Right atrium auricular region (tissue), 2 donors: ENCODE results near the gene FRY. TPM values are rescaled to one million over a fixed set of nuclear protein-coding genes. Genes with fewer than 3 reads are reported as not detected.

Experiments used
- DNase-seq: peaks from one replicate; pipeline ENCODE4 v3.0.0-alpha.2; 2019; ENCODE audit warnings: low spot score
- H3K27ac ChIP-seq, 2 donors: fragments of 200-600 bp; sonication (generic); 1 replicate in 1 of 2; 2 replicates in 1 of 2; pipeline ENCODE4 v1.5.1; 2016 to 2019
- H3K27me3 ChIP-seq, 2 donors: fragments of 200-600 bp; sonication (generic); one replicate each; pipeline versions ENCODE4 v1.5.1 to v1.6.0; 2017 to 2019
- H3K36me3 ChIP-seq: fragments of 200-600 bp; sonication (generic); one replicate; pipeline ENCODE4 v1.5.1; 2016
- H3K4me1 ChIP-seq, 2 donors: fragments of 200-600 bp; sonication (generic); one replicate each; pipeline versions ENCODE4 v1.5.1 to v1.6.0; 2017 to 2019
- H3K4me3 ChIP-seq, 2 donors: fragments of 200-600 bp; sonication (generic); 1 replicate in 1 of 2; 2 replicates in 1 of 2; pipeline ENCODE4 v1.5.1; 2017 to 2019; ENCODE audit warnings: mild to moderate bottlenecking in 1 of 2, moderate library complexity in 1 of 2
- H3K9me3 ChIP-seq, 2 donors: fragments of 200-600 bp; sonication (generic); one replicate each; pipeline ENCODE4 v1.5.1; 2019
- total RNA-seq, 2 donors: library from RNA; depleted of rRNA; stranded (reverse); fragments of >200 nt; gene quantifications; one replicate each; pipeline ENCODE4 v1.1.0, GENCODE V29; 2016
- TF ChIP-seq, protein P1 (sequence below), 2 donors: fragments of 200-600 bp; sonication (generic); IDR thresholded peaks; one replicate each; pipeline ENCODE4 v1.5.1; 2019; ENCODE audit warnings: antibody characterized with exemption in 2 of 2

The FRY gene
- total RNA-seq, 2 donors from 2014 or later: 94.8 to 183 TPM

DNA sequence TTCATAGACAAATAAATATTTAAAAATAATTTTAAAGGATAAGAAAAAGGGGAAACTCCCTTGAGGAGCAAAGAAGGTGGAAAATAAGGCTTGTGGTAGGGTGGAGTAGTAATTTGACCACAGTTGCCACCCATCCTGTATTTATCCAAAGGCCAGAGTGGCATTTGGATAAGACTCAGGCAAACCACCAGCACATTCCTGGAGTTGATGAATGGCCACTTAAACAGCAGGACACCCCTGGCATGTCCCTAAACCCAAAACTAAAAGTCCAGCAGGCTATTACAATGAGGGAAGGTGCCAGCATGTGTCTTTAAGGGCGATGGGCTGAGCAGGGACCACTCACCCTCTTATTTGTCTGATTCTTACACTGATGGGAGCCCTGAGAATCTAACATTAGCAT lies 9.8 kb upstream of the FRY start:
- Histone ChIP-seq H3K27me3 (no peaks in the 10 kb centered on the region), H3K4me3 (no peak overlapping the region), H3K36me3 (no peaks in the 10 kb centered on the region), H3K9me3 (no peaks in the 10 kb centered on the region), H3K27ac (peak overlapping the region; percentile 4 to 74), H3K4me1 (peaks cover 0 to 22% of the 10 kb centered on the region in 2 donors)
- DNase-seq: no peak
- TF ChIP-seq, protein P1, sequence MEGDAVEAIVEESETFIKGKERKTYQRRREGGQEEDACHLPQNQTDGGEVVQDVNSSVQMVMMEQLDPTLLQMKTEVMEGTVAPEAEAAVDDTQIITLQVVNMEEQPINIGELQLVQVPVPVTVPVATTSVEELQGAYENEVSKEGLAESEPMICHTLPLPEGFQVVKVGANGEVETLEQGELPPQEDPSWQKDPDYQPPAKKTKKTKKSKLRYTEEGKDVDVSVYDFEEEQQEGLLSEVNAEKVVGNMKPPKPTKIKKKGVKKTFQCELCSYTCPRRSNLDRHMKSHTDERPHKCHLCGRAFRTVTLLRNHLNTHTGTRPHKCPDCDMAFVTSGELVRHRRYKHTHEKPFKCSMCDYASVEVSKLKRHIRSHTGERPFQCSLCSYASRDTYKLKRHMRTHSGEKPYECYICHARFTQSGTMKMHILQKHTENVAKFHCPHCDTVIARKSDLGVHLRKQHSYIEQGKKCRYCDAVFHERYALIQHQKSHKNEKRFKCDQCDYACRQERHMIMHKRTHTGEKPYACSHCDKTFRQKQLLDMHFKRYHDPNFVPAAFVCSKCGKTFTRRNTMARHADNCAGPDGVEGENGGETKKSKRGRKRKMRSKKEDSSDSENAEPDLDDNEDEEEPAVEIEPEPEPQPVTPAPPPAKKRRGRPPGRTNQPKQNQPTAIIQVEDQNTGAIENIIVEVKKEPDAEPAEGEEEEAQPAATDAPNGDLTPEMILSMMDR (IDR thresholded peaks at IDR 0.05): no peak

DNA sequence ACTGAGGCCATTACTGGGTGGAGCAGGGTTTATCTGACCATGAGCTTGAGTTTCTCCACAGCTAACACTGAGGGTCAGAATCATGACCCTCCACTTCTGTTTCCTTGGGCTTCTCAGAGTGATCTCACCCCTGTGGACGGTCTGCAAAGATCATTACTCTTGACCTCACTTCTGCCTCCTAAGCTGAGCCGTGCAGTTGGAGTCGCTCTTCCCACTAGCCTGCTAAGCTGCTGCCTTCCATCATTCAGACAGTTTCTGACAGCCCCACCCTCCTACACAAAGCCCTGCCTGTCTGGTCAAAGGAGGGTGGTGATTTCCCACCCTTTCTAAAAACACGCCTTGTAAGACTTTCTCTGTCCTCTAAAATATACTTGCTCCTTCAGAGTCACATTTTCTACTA lies 9.3 kb upstream of the FRY start:
- H3K4me1 ChIP-seq: peaks cover 0 to 22% of the 10 kb centered on the region in 2 donors
- DNase-seq: no peak
- H3K36me3 ChIP-seq: no peaks in the 10 kb centered on the region
- H3K27me3 ChIP-seq: no peaks in the 10 kb centered on the region
- H3K4me3 ChIP-seq: no peak overlapping the region
- peak overlapping the region; percentile 4 to 74 for H3K27ac ChIP-seq
- TF ChIP-seq, protein P1 (IDR thresholded peaks at IDR 0.05): no peak
- H3K9me3 ChIP-seq: no peaks in the 10 kb centered on the region

DNA sequence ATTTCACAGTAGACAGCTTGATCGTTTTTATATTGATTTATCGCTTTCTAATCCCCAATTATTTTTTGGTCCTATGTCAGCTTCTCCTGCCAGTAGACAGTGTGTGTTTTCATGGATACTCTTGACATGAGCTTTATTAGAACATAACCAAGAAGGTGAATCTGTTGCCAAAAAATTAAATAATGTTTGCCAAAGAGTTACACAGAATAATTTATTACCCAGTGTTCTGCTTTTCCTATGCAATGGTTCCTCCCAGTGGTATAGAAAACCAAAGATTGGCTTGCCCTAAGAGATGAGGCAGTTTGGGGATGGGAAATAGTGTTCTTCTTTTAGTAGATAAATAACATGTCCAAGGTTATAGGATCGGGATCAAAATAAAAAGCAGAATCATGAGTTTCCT lies 8.5 kb upstream of the FRY start:
- TF ChIP-seq, protein P1 (IDR thresholded peaks at IDR 0.05): no peak
- peaks cover 0 to 22% of the 10 kb centered on the region in 2 donors for H3K4me1 ChIP-seq
- no peaks in the 10 kb centered on the region for H3K27me3 ChIP-seq
- no peaks in the 10 kb centered on the region for H3K36me3 ChIP-seq
- DNase-seq: no peak
- H3K9me3 ChIP-seq: no peaks in the 10 kb centered on the region
- H3K4me3 ChIP-seq: no peak overlapping the region
- peak overlapping the region in 1 of 2 donors; percentile 74 for H3K27ac ChIP-seq

DNA sequence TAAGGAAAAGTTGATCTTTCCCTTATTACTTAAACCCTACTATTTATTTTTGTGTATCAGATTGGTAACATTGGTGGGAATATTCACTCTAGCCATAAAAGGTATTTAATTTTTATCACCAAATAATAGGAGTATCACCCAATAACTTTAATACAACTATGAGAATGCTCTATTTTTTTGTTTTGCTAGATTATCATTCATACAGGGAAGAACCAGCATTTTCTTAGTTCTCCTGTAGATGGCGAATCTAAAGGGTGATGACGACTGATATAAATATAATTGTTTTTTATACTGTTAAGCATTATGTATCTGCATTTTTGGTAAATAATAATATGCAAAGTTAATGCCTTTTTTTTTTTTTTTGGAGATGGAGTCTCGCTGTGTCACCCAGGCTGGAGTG lies 7.9 kb upstream of the FRY start:
- TF ChIP-seq, protein P1 (IDR thresholded peaks at IDR 0.05): no peak
- Histone ChIP-seq H3K27ac (no peak overlapping the region), H3K27me3 (no peaks in the 10 kb centered on the region), H3K36me3 (no peaks in the 10 kb centered on the region), H3K9me3 (no peaks in the 10 kb centered on the region), H3K4me3 (no peak overlapping the region), H3K4me1 (peaks cover 0 to 22% of the 10 kb centered on the region in 2 donors)
- DNase-seq: no peak

DNA sequence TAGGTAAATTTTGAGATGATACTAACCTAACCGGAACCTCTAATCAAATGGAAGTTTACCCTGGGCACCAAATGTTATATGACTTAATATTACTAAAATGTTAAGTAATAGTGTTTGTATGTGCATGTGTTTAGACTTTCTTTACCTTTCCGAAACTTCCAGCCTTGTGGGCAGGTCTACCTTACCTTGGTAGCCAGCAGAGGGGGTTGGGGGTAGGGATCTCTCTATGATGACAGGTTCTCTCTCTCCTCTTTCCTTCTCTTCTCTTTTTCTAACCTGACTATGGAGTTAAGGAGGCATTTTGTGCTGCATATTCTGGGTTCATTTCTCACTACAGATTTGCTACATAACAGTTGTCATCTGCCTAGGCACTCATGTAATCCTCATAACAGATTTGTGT lies 6.8 kb upstream of the FRY start:
- Histone ChIP-seq H3K9me3 (no peaks in the 10 kb centered on the region), H3K27ac (no peak overlapping the region), H3K4me3 (no peak overlapping the region), H3K36me3 (no peaks in the 10 kb centered on the region), H3K4me1 (peaks cover 0 to 21% of the 10 kb centered on the region in 2 donors), H3K27me3 (no peaks in the 10 kb centered on the region)
- TF ChIP-seq, protein P1 (IDR thresholded peaks at IDR 0.05): no peak
- no peak for DNase-seq

DNA sequence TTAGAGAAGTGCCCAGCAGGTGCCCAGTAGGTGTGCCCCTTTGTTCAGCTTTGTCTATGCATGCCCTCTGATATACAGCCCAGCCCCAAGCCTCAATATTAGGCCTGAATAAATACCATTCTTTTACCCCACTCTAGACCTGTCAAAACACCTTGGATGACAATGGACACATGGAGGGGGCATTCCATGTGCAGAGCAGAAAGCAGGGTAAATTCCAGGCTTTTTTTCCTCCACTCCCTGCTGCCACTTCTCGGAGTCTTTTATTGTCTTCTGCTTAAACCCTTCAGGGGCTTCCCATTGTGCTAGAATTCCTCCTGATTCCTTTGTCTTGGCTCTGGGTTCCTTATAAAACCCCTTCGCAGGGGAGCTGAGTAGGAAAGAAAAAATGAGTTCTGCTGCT lies 5.8 kb upstream of the FRY start:
- Histone ChIP-seq H3K27ac (no peak overlapping the region), H3K9me3 (no peaks in the 10 kb centered on the region), H3K36me3 (no peaks in the 10 kb centered on the region), H3K4me1 (peaks cover 0 to 23% of the 10 kb centered on the region in 2 donors), H3K27me3 (no peaks in the 10 kb centered on the region), H3K4me3 (no peak overlapping the region)
- no peak for DNase-seq
- TF ChIP-seq, protein P1 (IDR thresholded peaks at IDR 0.05): no peak
